ENCODE data around the gene NOTCH1.

- TF ChIP-seq POLR2A (IDR thresholded peaks at IDR 0.05; ENCODE audit: low read depth, low read length) (no peak), POLR2AphosphoS5 (IDR thresholded peaks at IDR 0.05; ENCODE audit: low read depth, low read length) (no peak), TAF1 (IDR thresholded peaks at IDR 0.05; ENCODE audit: borderline replicate concordance, low read depth, low read length) (no peak)
Measured at GRCh38 chr9:136517012-136517743, 28.7 kb downstream of the NOTCH1 start.

Data from GM12892 (cell line).